OCI-LY1 (cell line): ENCODE data around the gene KSR1.
"Not testable (repeated sequence)": the region's sequence is repeated elsewhere in the genome, so short reads cannot be mapped to it uniquely, and the experiment has no call there.

Experiments used
- H2AFZ ChIP-seq: fragments of 200-600 bp; sonication (generic), shearing (Covaris generic); 2 replicates; pipeline ENCODE4 v1.6.0; 2014; ENCODE audit warnings: antibody characterized with exemption, mild to moderate bottlenecking, low read length
- H3F3A ChIP-seq: fragments of 200-600 bp; sonication (generic), shearing (Covaris generic); 2 replicates; pipeline ENCODE4 v1.6.0; 2014; ENCODE audit warnings: mild to moderate bottlenecking, antibody characterized with exemption, low read length, moderate library complexity; ENCODE audit not compliant: insufficient read depth
- H3K27ac ChIP-seq: fragments of 200-600 bp; sonication (generic); 2 replicates; pipeline ENCODE4 v1.5.1; 2014; ENCODE audit warnings: low read length, mixed run types, mild to moderate bottlenecking, low read depth; ENCODE audit not compliant: poor library complexity, severe bottlenecking
- H3K27me3 ChIP-seq: fragments of 200-600 bp; sonication (generic); 2 replicates; pipeline ENCODE4 v1.6.0; 2014; ENCODE audit warnings: antibody characterized with exemption, mild to moderate bottlenecking, low read length, moderate library complexity; ENCODE audit not compliant: insufficient read depth
- H3K36me3 ChIP-seq: fragments of 200-600 bp; sonication (generic); 2 replicates; pipeline ENCODE4 v1.6.1; 2014; ENCODE audit warnings: mild to moderate bottlenecking, antibody characterized with exemption, low read length, moderate library complexity, mixed read lengths; ENCODE audit not compliant: insufficient read depth
- H3K4me1 ChIP-seq: fragments of 200-600 bp; sonication (generic); 2 replicates; pipeline ENCODE4 v1.5.1; 2014; ENCODE audit warnings: mild to moderate bottlenecking, low read length, moderate library complexity; ENCODE audit not compliant: insufficient read depth, severe bottlenecking
- H3K4me2 ChIP-seq: fragments of 200-600 bp; sonication (generic), shearing (Covaris generic); 2 replicates; pipeline ENCODE4 v1.6.1; 2014; ENCODE audit warnings: low read length
- H3K4me3 ChIP-seq: fragments of 200-600 bp; sonication (generic); 2 replicates; pipeline ENCODE4 v1.5.1; 2014; ENCODE audit warnings: low read length, low read depth, mild to moderate bottlenecking, mixed read lengths; ENCODE audit not compliant: poor library complexity, severe bottlenecking
- H3K79me2 ChIP-seq: fragments of 200-600 bp; shearing (Covaris generic); 2 replicates; pipeline ENCODE4 v1.6.1; 2016; ENCODE audit warnings: mixed run types, low read length, mixed read lengths; ENCODE audit not compliant: insufficient read depth
- H3K9ac ChIP-seq: fragments of 200-600 bp; sonication (generic), shearing (Covaris generic); 2 replicates; pipeline ENCODE4 v1.6.1; 2014; ENCODE audit warnings: mild to moderate bottlenecking, low read length, mixed read lengths
- H3K9me2 ChIP-seq: fragments of 200-600 bp; sonication (generic), shearing (Covaris generic); 2 replicates; pipeline ENCODE4 v1.6.1; 2014; ENCODE audit warnings: low read depth, mild to moderate bottlenecking, low read length, mixed read lengths
- H3K9me3 ChIP-seq: fragments of 200-600 bp; shearing (Covaris generic); 2 replicates; pipeline ENCODE4 v1.6.1; 2014; ENCODE audit warnings: low read length, mixed read lengths
- H4K20me1 ChIP-seq: fragments of 200-600 bp; sonication (generic), shearing (Covaris generic); 2 replicates; pipeline ENCODE4 v1.6.0; 2016; ENCODE audit warnings: mild to moderate bottlenecking, low read length; ENCODE audit not compliant: insufficient read depth
- EZH2 ChIP-seq: fragments of 200-600 bp; sonication (generic), shearing (Covaris generic); IDR thresholded peaks from 2 replicates; pipeline ENCODE4 v1.8.0; 2017; ENCODE audit warnings: borderline replicate concordance, mixed run types, mild to moderate bottlenecking, antibody characterized with exemption, low read length, moderate library complexity, mixed read lengths
- TF ChIP-seq, protein P1 (sequence below): fragments of 200-600 bp; sonication (generic), shearing (Covaris generic); IDR thresholded peaks from 2 replicates; pipeline ENCODE4 v1.5.1; 2017; ENCODE audit warnings: mild to moderate bottlenecking, antibody characterized with exemption, low read length, moderate library complexity, mixed read lengths

KSR1 gene

GRCh38 chr17:27640790-27641189 lies 184.5 kb downstream of the KSR1 start:
- TF ChIP-seq, protein P1, sequence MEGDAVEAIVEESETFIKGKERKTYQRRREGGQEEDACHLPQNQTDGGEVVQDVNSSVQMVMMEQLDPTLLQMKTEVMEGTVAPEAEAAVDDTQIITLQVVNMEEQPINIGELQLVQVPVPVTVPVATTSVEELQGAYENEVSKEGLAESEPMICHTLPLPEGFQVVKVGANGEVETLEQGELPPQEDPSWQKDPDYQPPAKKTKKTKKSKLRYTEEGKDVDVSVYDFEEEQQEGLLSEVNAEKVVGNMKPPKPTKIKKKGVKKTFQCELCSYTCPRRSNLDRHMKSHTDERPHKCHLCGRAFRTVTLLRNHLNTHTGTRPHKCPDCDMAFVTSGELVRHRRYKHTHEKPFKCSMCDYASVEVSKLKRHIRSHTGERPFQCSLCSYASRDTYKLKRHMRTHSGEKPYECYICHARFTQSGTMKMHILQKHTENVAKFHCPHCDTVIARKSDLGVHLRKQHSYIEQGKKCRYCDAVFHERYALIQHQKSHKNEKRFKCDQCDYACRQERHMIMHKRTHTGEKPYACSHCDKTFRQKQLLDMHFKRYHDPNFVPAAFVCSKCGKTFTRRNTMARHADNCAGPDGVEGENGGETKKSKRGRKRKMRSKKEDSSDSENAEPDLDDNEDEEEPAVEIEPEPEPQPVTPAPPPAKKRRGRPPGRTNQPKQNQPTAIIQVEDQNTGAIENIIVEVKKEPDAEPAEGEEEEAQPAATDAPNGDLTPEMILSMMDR = no peak
- no peak for TF ChIP-seq EZH2
- H3K9ac ChIP-seq = no peak overlapping the region

DNA sequence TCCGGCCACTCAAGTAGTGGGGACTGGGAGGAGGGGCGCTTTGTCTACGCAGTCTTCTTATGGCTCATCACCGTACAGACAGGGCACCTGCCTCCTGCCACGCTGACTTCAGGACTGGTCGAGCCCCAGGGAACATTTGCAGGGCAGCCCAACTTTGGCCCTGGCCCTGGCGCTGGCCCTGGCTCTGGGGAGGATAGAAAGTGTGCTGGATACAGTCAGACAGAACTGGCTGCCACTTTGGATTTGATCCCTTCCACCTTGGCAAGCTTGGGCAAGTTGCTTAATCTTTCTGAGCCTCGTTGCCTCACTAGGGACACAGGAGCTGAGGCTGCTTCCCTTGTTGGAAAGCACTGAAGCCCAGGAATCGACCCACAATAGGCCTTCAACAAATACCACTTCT lies 188.3 kb downstream of the KSR1 start:
- Histone ChIP-seq H3K79me2 (no peaks in the 10 kb centered on the region), H3K36me3 (no peaks in the 10 kb centered on the region), H3K4me1 (no peaks in the 10 kb centered on the region), H3K9me3 (no peaks in the 10 kb centered on the region), H3K9me2 (no peaks in the 10 kb centered on the region), H3F3A (no peaks in the 10 kb centered on the region), H3K9ac (no peak overlapping the region), H3K4me2 (no peak overlapping the region), H4K20me1 (no peaks in the 10 kb centered on the region), H3K27ac (no peak overlapping the region), H3K27me3 (no peaks in the 10 kb centered on the region), H2AFZ (no peak overlapping the region), H3K4me3 (no peak overlapping the region)
- TF ChIP-seq, protein P1 = no peak
- no peak for TF ChIP-seq EZH2

More at GRCh38 chr17:27640790-27641189, 184.5 kb downstream of the KSR1 start:
- H3K36me3 ChIP-seq = no peaks in the 10 kb centered on the region
- no peaks in the 10 kb centered on the region for H3K9me3 ChIP-seq
- H3K4me2 ChIP-seq = no peak overlapping the region
- no peak overlapping the region for H3K27ac ChIP-seq
- H2AFZ ChIP-seq = no peak overlapping the region
- no peaks in the 10 kb centered on the region for H3K27me3 ChIP-seq
- H3K4me3 ChIP-seq = no peak overlapping the region
- H3K4me1 ChIP-seq = no peaks in the 10 kb centered on the region
- H3F3A ChIP-seq = no peaks in the 10 kb centered on the region
- no peaks in the 10 kb centered on the region for H3K79me2 ChIP-seq
- H4K20me1 ChIP-seq = no peaks in the 10 kb centered on the region
- H3K9me2 ChIP-seq = no peaks in the 10 kb centered on the region

GRCh38 chr17:27645621-27646020 lies 189.4 kb downstream of the KSR1 start:
- H3K9ac ChIP-seq, H3K4me3 ChIP-seq, H3K79me2 ChIP-seq, H3K4me1 ChIP-seq, H3K9me2 ChIP-seq, H3K4me2 ChIP-seq, H2AFZ ChIP-seq, H3K27ac ChIP-seq, H4K20me1 ChIP-seq, H3K36me3 ChIP-seq, H3K27me3 ChIP-seq, H3F3A ChIP-seq, H3K9me3 ChIP-seq: not testable (repeated sequence)

- H3F3A ChIP-seq = no peaks in the 10 kb centered on the region
- H3K27ac ChIP-seq = no peak overlapping the region
- H3K9ac ChIP-seq = no peak overlapping the region
- H4K20me1 ChIP-seq = no peaks in the 10 kb centered on the region
- no peaks in the 10 kb centered on the region for H3K9me2 ChIP-seq
- H3K9me3 ChIP-seq = no peaks in the 10 kb centered on the region
- no peaks in the 10 kb centered on the region for H3K79me2 ChIP-seq
- TF ChIP-seq EZH2 = no peak
- TF ChIP-seq, protein P1 = no peak
- H2AFZ ChIP-seq = no peak overlapping the region
- H3K4me3 ChIP-seq = no peak overlapping the region
- no peaks in the 10 kb centered on the region for H3K36me3 ChIP-seq
- H3K4me2 ChIP-seq = no peak overlapping the region
- H3K27me3 ChIP-seq = no peaks in the 10 kb centered on the region
- no peaks in the 10 kb centered on the region for H3K4me1 ChIP-seq
Observed at GRCh38 chr17:27646232-27646631, 190.0 kb downstream of the KSR1 start.
